HG03575 (cell line): Measurements from ENCODE around the gene EFR3B.
"Not testable (repeated sequence)": the region's sequence is repeated elsewhere in the genome, so short reads cannot be mapped to it uniquely, and the experiment has no call there.

Source experiments
- ATAC-seq: cut with Tn5 transposase; IDR thresholded peaks from one replicate; pipeline ENCODE4 v1.9.1; 2021; ENCODE audit not compliant: unreplicated experiment, insufficient number of reproducible peaks, low FRiP score; ENCODE audit errors: extremely low read depth

Gene EFR3B, protein sequence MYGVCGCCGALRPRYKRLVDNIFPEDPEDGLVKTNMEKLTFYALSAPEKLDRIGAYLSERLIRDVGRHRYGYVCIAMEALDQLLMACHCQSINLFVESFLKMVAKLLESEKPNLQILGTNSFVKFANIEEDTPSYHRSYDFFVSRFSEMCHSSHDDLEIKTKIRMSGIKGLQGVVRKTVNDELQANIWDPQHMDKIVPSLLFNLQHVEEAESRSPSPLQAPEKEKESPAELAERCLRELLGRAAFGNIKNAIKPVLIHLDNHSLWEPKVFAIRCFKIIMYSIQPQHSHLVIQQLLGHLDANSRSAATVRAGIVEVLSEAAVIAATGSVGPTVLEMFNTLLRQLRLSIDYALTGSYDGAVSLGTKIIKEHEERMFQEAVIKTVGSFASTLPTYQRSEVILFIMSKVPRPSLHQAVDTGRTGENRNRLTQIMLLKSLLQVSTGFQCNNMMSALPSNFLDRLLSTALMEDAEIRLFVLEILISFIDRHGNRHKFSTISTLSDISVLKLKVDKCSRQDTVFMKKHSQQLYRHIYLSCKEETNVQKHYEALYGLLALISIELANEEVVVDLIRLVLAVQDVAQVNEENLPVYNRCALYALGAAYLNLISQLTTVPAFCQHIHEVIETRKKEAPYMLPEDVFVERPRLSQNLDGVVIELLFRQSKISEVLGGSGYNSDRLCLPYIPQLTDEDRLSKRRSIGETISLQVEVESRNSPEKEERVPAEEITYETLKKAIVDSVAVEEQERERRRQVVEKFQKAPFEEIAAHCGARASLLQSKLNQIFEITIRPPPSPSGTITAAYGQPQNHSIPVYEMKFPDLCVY

DNA sequence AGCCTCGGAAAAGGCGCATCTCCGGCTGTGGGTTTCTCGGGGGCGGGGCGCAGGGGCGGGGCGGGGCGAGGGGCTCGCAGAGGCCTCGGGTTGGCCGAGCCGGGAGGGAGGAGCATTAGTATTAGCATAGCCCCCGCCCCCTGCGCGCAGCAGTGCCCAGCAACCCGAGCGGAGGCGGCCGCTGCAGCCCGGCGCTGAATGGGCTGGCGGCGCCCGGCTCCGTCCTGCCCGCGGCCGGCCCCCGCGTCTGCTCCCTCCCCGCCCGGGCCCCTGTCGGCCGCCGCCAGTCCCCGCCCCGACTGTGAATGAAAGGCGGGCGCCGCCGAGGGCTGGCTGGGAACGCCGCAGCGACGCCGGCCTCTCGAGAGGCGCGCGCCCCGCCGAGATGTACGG is at the start of gene EFR3B:
Gene EFR3B (plus strand): TSS at position 149 of the 393 bp plus-strand sequence. CDS start 237 bp downstream, at position 386.
- no peak for ATAC-seq

DNA sequence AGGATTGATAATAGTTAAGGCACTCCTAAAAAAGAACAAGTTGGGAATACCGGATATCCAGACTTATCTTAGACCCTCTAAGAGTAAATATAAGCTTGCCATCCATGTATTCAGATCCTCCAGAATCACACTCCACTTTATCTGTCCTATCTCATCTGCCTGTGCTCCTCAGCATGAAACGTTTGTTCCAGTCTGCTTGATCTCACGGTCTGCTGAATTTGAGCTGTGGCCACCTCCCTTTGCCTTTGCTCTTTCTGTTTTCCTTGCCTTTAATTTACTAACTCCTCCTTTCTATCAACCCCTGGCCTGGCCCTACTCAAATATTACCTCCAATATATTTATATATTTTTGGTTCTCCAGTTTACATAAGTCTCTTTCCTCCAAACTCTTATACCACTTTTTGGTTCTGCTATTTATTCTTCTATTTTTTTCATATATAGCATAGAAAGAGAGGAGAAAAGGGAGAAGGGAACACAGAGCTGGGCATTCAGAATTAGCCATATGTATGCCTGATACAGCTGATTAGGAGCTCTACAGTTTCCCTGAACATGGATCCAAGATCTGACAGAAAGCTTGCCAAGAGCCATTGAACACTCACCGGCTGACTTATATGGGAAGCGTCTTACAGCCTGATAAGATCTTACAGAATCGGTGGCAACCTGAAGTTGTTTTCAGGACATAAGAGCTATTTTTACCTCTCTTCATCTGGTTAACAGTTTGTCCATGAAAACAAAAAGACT is 48.3 kb upstream of the EFR3B start:
- ATAC-seq, result no peak

DNA sequence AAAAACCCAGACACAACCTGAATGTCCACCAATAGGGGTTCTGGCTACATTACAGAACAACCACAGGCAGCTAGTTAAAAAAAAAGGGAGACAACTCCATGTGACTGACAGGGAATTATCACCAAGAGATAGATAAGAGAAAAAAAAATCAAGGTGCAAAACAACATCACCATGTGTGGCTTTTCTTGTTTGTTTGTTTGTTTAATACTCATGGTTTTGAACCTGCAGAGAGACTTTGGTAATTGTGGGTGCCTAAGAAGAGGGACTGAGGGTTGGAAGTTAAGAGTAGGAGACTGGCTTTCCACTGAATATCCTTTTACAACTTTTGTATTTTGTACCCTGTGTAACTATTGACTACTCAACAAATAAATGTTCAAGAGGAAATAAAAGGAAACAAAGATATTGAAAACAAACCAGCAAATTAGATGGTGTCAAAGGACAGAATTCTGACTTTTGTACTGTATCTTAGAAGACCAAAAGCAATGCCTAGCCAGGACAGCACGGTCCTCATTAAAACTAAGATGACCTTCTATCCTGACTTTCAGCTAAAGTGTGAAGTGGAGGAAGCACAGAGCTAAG is 47.6 kb upstream of the EFR3B start:
- no peak for ATAC-seq

DNA sequence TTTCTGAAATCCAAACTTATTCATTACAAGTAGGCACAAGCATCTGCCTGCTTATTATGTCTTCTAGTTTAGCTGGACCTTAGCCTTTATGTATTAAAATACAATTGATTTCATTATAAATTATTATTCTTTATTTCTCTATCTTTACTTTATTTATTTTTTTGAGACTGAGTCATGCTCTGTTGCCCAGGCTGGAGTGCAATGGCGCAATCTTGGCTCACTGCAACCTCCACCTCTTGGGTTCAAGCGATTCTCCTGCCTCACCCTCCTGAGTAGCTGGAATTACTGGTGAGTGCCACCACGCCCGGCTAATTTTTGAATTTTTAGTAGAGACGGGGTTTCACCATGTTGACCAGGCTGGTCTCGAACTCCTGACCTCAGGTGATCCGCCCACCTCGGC is 42.8 kb upstream of the EFR3B start:
- not testable (repeated sequence) for ATAC-seq

DNA sequence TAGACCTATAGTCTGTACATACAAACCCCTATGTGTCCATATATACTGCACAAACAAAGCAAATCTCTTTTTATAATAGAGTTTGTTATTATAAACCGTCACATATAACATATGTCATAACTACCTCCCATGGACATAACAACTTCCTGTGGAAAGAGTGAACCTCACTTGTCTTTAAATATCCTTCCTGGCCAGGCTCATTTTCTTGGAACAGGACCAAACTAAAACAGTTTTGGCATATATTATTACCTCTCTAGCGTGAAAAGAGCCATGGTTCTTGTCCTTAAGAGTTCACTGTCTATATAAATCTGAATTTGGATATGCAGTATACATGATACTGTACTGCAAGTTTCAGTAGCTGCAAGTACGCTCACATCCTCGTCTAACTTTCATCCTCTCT is 41.8 kb upstream of the EFR3B start:
- no peak for ATAC-seq

DNA sequence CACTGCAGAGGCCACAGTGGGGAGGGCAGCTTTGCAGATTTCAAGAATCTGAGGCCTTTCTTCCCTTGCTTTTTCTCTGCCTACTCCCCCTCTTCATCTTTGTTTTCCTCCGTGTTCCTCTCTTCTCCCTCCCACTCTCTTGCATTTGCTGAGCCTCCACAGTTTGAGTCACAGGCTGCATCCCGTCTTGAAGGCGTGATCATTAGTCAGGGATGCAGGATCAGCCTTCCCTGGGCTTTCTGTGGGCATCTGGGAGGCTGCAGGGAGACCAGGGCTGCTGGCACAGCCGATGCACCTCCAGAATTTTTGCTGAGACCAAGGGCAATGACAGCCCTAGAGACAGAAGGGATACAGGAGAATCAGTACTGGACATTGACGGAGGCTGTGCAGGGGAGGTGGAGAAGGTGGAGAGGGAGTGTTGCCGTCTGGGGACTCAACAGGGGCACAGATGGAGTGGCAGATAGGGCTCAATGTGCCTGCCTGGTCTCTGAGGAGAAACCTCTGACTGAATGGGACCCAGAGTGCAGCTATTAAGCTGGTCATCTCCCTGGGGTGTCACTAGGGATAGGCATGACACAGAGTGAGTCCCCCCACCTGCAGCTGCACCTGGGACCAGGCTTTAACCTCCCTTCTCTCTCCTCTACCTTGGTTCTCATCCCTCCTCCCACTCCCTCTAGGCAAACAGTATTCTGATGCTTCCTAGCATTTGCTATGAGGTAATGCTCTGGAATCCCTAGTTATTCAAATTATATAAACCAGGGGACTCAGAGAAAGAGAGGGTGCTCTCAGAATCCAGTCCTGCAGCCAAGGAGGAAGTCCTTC is 41.2 kb upstream of the EFR3B start:
- no peak for ATAC-seq

DNA sequence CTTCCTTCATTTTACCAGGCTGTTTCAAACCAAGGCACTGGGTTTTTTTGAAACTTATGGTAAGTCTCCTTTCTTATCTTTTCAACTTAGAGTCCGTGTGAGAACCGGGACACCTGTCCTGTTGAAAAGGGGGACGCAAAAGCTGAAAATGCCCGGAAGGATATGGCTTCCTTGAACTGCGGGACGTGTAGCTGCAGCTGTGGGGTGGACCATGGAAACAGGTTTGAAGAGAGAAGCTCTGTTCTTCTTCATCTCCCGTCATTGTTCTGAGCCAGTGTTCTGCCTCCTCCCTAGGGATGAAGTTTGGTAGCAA is 40.6 kb upstream of the EFR3B start:
- no peak for ATAC-seq

DNA sequence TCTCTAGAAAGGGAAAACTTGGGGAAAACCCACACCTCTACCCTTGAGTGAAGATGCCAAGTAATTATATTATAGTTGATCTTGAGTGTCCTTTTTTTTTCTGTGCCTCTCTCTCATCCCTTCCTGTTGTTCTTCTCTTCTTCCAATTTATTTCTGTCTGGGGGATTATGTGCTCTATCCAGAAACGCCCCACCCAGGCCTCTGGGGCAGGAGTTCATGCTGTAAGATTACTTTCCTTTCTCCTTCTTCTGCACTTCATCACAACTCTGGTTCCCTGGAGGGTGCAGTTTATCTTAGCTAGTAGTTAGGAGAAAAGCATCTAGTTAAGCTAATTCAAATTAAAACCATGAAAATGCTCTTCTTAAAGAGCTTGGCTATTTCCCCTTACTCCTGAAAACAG is 39.8 kb upstream of the EFR3B start:
- ATAC-seq, result no peak

DNA sequence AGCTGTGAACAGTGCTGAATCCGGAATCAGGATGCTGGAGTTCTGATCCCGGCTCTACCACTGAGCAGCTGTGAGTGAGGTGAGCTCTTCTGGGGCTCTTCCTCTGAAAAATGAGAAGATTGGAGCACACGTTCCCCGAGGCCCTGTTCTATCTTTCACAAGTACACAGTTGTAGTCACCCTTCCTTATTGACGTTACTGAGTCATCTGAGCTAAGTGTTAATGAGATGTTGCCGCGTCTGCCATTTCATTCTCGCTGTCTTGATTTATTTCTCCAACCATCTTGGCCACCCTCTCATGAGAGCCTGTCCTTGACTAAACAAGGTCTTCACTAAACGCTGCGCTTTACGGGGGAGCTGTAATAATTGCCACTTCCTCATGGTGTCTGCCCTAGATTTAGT is 31.9 kb upstream of the EFR3B start:
- ATAC-seq, result no peak

DNA sequence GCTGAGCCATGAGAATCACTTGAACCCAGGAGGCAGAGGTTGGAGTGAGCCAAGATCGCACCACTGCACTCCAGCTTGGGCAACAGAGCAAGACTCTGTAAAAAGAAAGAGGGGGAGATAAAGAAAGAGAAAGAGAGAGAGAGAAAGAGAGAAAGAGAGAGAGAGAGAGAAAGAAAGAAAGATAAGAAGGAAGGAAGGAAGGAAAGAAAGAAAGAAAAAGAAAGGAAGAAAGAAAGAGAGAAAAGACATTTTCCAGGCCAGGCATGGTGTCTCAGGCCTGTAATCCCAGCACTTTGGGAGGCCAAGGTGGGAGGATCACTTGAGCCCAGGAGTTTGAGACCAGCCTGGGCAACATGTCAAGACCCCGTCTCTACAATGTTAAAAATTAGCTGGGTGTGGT is 30.5 kb upstream of the EFR3B start:
- not testable (repeated sequence) for ATAC-seq

DNA sequence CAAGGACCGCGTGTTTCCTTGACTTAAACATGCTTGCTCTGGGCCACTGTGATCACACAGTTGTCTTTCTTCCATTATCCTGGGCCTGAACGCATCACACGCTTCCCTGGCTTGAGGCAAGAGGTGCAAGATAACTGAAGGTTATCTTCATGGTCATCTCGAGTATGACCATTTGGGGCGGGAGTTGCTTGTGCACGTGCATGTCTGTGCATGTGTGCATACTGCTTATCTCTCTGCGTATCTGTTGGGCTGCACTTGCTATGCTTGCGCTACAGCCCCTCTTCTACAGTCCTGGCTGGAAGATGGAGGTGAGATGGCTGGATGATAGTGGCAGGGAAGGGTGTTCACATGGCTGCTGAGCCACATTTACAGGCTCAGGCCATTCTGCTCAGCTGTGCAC is 27.2 kb upstream of the EFR3B start:
- ATAC-seq, result no peak

DNA sequence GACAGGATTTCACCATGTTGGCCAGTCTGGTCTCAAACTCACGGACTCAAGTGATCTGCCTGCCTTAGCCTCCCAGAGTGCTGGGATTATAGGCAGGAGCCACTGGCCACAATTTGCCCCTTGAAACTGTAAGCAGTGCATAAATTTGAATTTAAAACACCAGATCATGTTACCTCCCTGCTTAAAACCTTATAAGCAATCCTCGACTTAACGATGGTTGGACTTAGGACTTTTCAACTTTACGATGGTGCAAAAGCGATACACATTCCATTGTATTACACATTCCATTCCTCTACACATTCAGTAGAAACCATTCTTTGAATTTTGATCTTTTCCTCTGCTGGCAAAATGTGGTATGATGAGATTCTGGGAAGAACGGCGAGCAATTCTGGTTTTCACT is 23.2 kb upstream of the EFR3B start:
- ATAC-seq, result no peak

DNA sequence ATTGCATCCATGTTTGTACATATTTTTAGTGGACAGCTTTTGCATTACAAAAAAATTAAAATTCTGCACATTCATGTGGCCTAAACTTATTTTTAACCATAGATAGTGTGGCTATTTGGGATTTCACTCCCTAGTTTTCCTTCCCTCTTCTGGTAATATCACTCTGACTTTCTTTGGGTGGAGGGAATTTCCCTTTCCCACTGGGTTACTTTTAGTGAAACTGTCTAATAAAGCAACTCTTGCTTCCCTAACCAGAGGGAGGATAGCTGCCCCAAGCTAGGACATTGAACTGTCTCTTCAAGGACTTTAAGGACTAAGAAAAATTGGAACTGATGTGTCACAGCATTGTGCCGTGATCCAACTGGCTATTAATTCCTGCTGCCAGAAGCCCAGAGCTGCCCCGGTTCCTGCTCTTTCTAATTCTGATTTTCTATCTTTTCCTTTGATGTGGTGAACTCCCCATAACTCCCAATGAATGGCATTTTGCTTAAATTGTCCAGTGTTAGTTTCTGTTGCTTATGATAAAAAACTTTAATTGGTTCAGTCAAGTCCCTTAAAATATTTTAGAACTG is 20.0 kb upstream of the EFR3B start:
- no peak for ATAC-seq

DNA sequence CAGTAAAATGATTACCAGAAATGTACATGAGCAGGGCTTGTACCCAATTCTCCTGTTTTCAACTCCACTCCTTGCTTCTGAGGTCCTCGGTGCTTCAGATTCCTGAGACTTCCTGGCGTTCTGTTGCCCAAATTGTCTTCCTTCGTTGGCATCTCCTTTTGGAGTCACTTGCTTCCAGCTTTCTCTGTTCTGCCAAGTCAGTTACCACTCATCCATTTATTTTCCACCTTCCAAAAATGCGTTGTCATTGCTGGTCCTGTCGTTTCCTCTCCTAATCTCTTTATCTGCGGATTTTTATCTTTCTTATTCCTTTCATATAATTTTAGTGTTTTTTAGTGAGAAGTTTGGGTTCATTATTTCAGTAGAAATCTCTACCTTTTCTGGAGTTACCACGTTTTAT is 18.5 kb upstream of the EFR3B start:
- ATAC-seq, result no peak

DNA sequence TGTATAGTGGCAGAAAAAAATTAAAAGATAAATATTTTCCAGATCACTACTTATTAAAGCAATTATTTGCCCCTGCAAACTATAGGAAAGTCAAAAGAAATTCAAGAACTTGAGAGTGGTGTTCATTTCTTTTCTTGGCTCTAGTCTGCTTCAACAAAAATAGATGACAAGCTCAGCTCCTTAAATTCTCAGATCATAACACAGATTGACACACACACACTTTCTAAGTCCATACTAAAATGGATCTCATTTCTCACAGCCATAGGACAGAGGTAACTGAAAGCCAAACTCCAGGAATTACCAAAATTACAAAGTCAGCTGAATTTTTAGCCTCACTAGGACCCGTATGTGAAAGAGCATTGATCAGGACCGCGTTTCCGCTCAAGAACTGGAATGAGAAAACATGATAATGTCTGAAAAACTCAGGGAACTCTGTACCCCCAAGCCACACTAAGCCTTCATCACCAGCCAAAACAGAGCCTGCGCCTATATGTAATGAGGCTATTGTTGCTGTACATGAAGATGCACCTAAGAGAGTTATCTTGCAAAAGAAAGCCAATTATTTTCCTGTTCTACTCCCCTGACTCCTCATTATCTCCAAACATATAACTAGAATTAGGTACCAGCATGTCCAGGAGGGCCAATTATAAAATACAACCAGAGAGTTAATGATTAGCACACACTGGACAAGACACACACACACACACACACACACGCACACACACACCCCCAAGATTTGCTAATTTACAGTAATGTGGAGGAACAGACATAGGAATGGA is 16.5 kb upstream of the EFR3B start:
- no peak for ATAC-seq

DNA sequence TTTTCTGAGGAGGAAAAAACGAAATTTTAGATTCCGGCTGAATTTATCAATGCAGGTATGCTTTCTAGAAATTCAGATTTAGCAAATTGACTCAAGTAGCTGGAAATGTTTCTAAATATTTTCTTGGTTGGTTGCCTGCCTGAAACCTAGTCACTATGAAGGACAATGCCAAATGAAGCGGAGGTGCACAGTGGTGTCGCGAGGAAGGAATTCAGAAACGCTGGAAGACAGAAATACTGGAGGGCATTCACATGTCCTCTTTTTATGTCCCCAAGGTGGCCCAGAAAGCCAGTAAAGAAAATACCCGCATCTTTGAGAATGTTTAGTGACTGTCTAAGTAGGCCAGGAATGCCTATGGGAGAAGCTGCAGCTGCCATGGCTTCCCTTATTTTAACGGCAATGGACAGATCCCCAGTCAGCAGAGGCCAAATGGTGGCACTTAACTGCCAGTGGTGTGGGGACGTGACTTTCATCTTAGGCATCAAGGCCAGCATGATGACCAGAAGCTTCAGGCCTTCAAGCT is 15.8 kb upstream of the EFR3B start:
- ATAC-seq, result no peak

DNA sequence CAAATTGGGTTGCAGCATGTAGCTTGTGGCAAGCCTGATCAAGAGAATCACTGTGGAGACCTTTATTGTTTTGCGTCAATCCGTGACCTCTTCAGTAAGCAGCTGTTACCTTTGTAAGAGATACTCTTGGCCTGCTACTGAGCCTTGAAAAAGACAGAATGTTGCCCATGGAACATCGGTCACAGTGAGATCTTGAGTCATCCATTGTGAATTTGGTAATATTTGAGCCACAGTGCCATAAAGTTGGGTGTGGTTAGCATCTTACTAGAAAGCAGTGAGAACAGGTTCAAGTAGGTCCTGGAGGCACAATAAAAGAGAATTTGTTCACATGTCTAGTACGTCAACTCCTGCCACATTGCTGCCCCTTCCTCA is 12.7 kb upstream of the EFR3B start:
- no peak for ATAC-seq

DNA sequence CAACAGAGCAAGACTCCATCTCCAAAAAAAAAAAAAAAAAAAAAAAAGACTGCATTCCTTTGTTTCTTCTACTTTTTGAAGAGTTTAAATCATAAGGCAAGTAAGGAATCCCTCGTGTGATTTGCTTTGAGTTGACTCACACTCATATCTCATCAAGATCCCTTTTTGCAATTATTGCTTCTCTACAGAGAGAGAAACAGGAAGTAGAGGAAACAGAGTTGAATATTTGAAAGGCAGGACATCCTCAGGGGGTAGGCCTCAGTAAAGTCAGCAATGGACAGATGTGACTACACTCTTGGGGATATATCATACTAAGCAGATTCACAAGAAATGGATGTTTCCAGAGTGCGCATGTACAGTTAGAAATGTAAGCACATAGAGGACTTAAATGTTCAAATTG is 11.2 kb upstream of the EFR3B start:
- ATAC-seq, result no peak
